Activated naive CD4-positive, alpha-beta T cell treated with anti-CD3 and anti-CD28 coated beads, Interleukin-2, amount 10 ng/mL, durations not matched to agents 7 days and 5 days (primary cell): ENCODE measurements around the gene IL5RA.
A peak's percentile ranks its signal among the peaks of the same experiment; 100 is the strongest.

ENCODE experiments used
- CTCF ChIA-PET: fragments of 350-600 bp; sonication (Branson Sonifier 250); formaldehyde crosslinking; loops from one replicate; lab custom pipeline; 2021; ENCODE audit warnings: antibody characterized with exemption; lab: Charles Lee
- DNase-seq: peaks from one replicate; pipeline ENCODE4 v3.0.0-alpha.2; 2020
- H3K27ac Mint-ChIP-seq: one replicate; pipeline ENCODE4 v1.8.0; 2021; ENCODE audit warnings: mild to moderate bottlenecking, moderate library complexity, mixed read lengths
- H3K27me3 Mint-ChIP-seq: one replicate; pipeline ENCODE4 v1.8.0; 2021; ENCODE audit warnings: mild to moderate bottlenecking, mixed read lengths
- H3K36me3 Mint-ChIP-seq: one replicate; pipeline ENCODE4 v1.8.0; 2021; ENCODE audit warnings: mixed read lengths
- H3K4me1 Mint-ChIP-seq: one replicate; pipeline ENCODE4 v1.8.0; 2021; ENCODE audit warnings: mixed read lengths
- H3K4me3 Mint-ChIP-seq: one replicate; pipeline ENCODE4 v1.8.0; 2021; ENCODE audit warnings: mild to moderate bottlenecking, moderate library complexity, mixed read lengths
- H3K9me3 Mint-ChIP-seq: one replicate; pipeline ENCODE4 v1.8.0; 2021; ENCODE audit warnings: mixed read lengths

IL5RA gene, protein sequence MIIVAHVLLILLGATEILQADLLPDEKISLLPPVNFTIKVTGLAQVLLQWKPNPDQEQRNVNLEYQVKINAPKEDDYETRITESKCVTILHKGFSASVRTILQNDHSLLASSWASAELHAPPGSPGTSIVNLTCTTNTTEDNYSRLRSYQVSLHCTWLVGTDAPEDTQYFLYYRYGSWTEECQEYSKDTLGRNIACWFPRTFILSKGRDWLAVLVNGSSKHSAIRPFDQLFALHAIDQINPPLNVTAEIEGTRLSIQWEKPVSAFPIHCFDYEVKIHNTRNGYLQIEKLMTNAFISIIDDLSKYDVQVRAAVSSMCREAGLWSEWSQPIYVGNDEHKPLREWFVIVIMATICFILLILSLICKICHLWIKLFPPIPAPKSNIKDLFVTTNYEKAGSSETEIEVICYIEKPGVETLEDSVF

DNA sequence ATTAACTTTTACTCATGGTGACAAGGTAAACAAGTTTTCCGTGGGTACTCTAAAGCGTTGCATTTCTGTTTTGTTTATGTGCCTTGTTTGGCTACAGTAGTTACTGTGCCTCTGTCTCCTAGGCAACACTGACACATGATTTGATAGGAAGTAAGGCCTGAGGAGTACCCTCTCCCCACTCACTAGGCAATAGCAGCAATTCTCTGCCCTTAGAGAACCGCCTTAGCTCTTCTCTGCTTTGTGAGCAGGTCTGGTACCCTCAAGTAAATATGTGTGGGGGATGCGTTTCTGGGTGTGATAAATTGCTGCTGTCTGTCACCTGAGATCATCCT, at the start of gene IL5RA:
Gene IL5RA, minus strand, starts transcription at position 76 of the 332 bp plus-strand sequence. CDS start 5,390 bp downstream, outside the sequence.
- H3K9me3 Mint-ChIP-seq: no peaks in the 10 kb centered on the region
- CTCF ChIA-PET: no interaction called here
- peaks cover 5% of the 10 kb centered on the region for H3K27me3 Mint-ChIP-seq
- H3K36me3 Mint-ChIP-seq: no peaks in the 10 kb centered on the region
- no peak within 1 kb of the TSS for H3K4me3 Mint-ChIP-seq
- H3K4me1 Mint-ChIP-seq: no peaks in the 10 kb centered on the region
- H3K27ac Mint-ChIP-seq: no peak within 1 kb of the TSS
- DNase-seq: no peak

DNA sequence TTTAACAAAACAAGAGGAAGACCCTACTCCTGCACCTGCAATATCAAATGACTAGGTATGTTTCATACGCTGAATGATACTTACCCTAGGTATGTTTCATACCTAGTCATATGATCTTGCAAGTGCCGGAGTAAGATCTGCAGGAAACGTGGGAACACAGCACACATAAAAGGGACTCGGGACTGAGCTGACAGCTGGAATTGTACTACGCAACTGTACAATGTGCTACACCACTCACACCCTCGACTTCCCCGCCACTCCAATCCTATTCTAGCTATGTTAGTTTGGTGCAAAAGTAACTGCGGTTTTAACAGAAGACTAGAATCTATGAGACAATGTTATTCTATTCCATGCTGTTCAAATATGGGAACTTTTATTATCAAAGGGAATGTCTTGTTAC, 47.3 kb upstream of the IL5RA start:
- no peaks in the 10 kb centered on the region for H3K27me3 Mint-ChIP-seq
- CTCF ChIA-PET: no interaction called here
- H3K4me1 Mint-ChIP-seq: no peaks in the 10 kb centered on the region
- peaks cover 61% of the 10 kb centered on the region for H3K36me3 Mint-ChIP-seq
- no peak overlapping the region for H3K4me3 Mint-ChIP-seq
- H3K9me3 Mint-ChIP-seq: no peaks in the 10 kb centered on the region
- H3K27ac Mint-ChIP-seq: no peak overlapping the region
- no peak for DNase-seq

DNA sequence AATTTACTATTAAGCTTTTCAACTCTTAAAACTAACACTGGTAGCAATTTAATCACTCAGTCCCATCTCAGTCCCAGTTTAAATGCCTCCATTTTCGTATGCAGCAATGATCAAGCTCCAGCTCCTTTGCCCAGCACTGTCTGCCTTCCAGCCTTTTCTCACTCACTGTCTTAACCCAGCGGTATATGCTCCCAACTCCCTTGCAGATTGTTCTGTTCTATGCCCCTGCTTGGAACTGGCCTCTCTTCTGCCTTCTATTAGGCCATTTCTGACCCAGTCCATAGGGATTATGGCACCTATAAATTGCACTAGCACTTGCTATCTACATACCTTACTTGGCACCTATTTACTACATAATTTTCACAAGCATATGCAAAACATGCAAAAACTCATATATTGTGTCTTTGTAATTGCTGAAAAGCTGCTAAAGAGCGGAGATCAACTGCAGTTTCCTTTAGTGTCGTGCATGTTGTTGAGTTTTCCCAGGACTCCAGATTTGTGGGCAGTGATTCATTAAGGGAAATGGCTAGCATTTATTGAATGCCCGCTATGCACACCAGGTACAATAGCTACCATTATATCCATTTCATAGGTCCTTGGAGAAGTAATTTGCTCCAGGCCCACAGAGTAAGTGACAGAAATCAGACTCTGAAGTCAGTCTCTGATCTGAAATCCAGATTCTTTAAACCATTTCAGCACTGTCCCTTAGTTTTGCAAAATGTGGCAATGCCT, 44.9 kb upstream of the IL5RA start:
- H3K4me1 Mint-ChIP-seq: no peaks in the 10 kb centered on the region
- H3K36me3 Mint-ChIP-seq: peaks cover 66% of the 10 kb centered on the region
- no peak for DNase-seq
- H3K9me3 Mint-ChIP-seq: no peaks in the 10 kb centered on the region
- no peaks in the 10 kb centered on the region for H3K27me3 Mint-ChIP-seq
- peak overlapping the region; percentile 67 for H3K27ac Mint-ChIP-seq
- H3K4me3 Mint-ChIP-seq: no peak overlapping the region
- CTCF ChIA-PET: interaction anchor here (1.2 kb wide), 1 partner anchor 10 kb away, joined by 3 read pairs; no protein-coding TSS in a partner anchor

DNA sequence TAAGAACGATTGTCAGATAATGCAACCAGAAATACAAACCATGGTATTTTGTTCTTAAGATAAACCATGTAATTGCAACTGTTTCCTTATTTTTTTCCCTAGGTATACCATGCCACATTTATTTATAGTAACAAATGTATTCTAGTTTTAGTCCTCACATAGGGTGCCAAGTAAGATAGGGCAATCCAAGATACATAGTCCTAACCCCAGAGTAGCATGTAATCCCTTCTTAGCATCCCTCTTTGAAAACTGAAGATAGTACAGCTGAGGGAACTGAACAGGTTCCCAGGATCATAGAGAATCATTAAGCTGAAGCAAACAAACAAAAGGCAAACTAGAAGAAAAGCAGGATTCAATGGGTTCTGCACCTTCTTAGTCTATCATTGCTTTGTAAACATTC, 41.3 kb upstream of the IL5RA start:
- peaks cover 58% of the 10 kb centered on the region for H3K36me3 Mint-ChIP-seq
- no peaks in the 10 kb centered on the region for H3K9me3 Mint-ChIP-seq

DNA sequence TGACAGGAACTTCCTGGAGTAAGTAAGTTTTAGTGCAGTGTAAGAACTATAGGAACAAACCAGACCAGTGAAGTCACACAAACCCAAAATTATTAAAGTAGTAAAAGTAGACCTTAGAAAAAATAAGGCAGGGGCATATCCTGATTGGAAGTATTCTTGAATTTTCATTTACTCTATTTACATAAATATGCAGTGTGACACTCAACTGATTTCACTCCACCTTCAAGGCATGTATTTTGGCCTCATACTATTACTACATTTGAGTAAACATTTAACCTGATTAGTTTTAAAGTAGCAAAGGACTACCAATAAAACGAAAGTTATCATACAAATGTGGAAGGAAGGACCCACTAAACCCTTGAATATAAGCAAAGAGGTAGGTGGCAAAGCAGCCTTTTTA, 39.4 kb upstream of the IL5RA start:
- Mint-ChIP-seq H3K27ac (no peak overlapping the region), H3K4me1 (no peaks in the 10 kb centered on the region), H3K9me3 (no peaks in the 10 kb centered on the region), H3K4me3 (no peak overlapping the region), H3K36me3 (peaks cover 63% of the 10 kb centered on the region), H3K27me3 (no peaks in the 10 kb centered on the region)
- no peak for DNase-seq
- CTCF ChIA-PET: interaction anchor here (0.9 kb wide), 1 partner anchor 8 kb away, joined by 4 read pairs; no protein-coding TSS in a partner anchor

More for the DNA sequence above, 41.3 kb upstream of the IL5RA start:
- H3K4me1 Mint-ChIP-seq: no peaks in the 10 kb centered on the region
- no peak overlapping the region for H3K4me3 Mint-ChIP-seq
- H3K27me3 Mint-ChIP-seq: no peaks in the 10 kb centered on the region
- H3K27ac Mint-ChIP-seq: no peak overlapping the region
- no peak for DNase-seq
- CTCF ChIA-PET: interaction anchor here (1.7 kb wide), 1 partner anchor 9 kb away, joined by 4 read pairs; no protein-coding TSS in a partner anchor

DNA sequence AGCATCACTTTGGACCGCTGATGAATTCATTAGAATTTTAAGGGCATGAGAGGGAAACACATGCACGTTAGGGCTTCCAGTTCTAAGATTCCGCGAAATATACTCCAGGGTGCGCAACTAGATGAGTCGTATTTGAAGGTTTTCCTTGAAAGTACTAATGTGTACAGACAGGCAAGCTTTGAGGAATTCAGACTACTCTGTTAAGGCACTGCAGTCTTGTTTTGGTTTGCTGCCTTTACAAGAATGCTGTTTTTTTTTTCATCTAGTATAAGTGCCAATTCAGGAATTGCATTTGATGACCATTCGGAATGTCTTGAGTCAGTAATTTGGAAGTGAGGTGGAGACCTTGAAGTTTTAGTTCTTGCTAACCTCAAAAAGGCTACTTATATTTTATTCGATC, 35.7 kb upstream of the IL5RA start:
- Mint-ChIP-seq H3K4me3 (no peak overlapping the region), H3K27ac (peak overlapping the region; percentile 52), H3K4me1 (no peaks in the 10 kb centered on the region), H3K36me3 (peaks cover 60% of the 10 kb centered on the region), H3K9me3 (no peaks in the 10 kb centered on the region), H3K27me3 (no peaks in the 10 kb centered on the region)
- CTCF ChIA-PET: no interaction called here
- no peak for DNase-seq

DNA sequence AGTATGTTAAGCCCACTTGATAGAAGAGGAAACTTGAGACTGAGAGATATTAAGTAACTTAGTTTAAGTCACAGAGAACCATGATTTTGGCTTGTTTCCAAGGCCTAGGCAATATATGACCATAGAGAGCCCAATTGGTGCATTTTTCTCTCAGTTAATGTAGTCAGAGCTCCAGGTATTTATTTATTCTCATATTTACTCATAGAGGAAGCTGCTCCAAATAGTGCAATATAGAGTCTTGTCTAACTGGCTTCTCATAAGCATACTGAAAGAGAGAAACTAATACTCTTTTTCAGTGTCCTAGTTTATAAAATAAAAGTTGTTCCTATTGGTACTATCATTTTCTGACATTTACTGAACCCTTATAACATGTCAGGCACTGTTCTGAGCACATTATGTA, 31.8 kb upstream of the IL5RA start:
- H3K27ac Mint-ChIP-seq: no peak overlapping the region
- H3K9me3 Mint-ChIP-seq: no peaks in the 10 kb centered on the region
- no peaks in the 10 kb centered on the region for H3K27me3 Mint-ChIP-seq
- no peak for DNase-seq
- no peak overlapping the region for H3K4me3 Mint-ChIP-seq
- no peaks in the 10 kb centered on the region for H3K4me1 Mint-ChIP-seq
- CTCF ChIA-PET: interaction anchor here (0.6 to 0.7 kb wide), 2 partner anchors 8 to 1327 kb away, joined by 3 to 4 read pairs; no protein-coding TSS in a partner anchor
- peaks cover 71% of the 10 kb centered on the region for H3K36me3 Mint-ChIP-seq

DNA sequence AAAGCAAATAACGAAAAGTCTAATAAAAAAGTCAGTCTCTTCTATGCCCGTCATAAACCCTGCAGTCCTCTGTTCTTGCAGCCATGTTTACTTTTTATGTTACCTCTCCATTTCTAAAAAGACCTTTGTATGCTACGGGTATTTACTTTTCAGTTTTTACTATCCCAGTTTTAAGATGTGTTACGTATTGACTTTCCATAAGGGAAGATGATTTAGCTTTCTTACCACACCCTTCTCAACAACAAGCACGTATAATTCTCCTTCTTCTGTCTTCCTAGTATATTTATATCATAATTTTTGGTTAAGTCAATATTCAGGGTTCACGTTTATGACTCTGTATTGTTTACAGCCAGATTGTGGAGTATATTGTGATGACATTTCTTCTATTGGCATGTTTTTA, 27.4 kb upstream of the IL5RA start:
- no peaks in the 10 kb centered on the region for H3K9me3 Mint-ChIP-seq
- CTCF ChIA-PET: no interaction called here
- H3K36me3 Mint-ChIP-seq: peaks cover 59% of the 10 kb centered on the region
- no peak overlapping the region for H3K4me3 Mint-ChIP-seq
- H3K27ac Mint-ChIP-seq: no peak overlapping the region
- no peaks in the 10 kb centered on the region for H3K27me3 Mint-ChIP-seq
- H3K4me1 Mint-ChIP-seq: peaks cover 26% of the 10 kb centered on the region
- no peak for DNase-seq

DNA sequence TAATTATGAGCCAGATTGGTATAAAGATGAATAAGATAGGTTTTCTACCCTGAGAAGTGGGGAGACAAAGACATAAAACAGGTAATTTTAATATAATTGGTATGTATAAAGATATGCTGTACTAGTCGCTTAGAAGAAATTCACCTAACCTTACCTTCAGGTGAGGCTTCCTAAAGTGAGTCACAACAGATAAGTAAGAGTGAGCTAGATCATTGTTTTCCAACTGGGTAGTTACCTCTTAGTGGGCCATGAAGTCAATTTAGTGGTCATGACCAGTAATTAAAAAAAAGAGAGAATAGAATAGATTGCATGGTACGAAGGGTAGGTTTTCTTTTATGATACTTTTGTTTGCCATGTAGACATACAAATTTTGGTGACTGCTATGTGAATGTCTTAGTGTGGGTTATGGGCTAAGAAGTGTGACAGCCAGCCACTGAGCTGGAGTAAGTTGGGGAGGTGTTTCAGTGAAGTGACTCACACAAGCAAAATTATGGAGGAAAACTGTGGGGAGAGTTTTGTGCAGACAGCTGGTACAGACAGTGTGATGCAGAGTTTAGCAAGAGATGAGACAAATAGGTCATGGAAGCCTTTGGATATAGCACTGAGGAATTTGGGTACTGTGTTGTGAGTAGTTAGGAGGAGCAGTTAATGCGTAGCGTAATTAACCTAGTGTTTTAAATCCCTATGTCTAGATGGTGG, 24.7 kb upstream of the IL5RA start:
- Mint-ChIP-seq H3K36me3 (peaks cover 54% of the 10 kb centered on the region), H3K27ac (peak overlapping the region; percentile 20), H3K4me3 (no peak overlapping the region), H3K9me3 (no peaks in the 10 kb centered on the region), H3K27me3 (no peaks in the 10 kb centered on the region), H3K4me1 (peaks cover 30% of the 10 kb centered on the region)
- DNase-seq: no peak
- CTCF ChIA-PET: interaction anchor here (0.6 kb wide), 1 partner anchor 65 kb away, joined by 3 read pairs; no protein-coding TSS in a partner anchor

DNA sequence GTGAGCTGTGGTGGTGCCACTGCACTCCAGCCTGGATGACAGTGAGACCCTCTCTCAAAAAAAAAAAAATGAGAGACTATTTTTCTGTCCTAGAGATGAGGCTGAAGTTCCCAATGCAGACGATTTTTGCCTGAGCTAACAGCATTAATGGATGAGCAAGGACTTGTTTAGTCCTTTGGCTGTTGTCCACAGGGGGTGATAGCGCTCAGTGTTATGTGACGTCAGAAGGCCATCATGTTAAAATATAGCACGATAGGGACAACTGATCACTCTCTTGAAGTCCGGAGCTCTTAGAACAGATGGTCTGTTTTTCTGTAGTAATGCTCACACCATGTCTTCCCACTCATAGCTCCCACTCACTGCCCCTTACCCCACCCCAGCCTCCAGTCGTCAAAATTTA, 23.3 kb upstream of the IL5RA start:
- H3K27me3 Mint-ChIP-seq: no peaks in the 10 kb centered on the region
- no peak overlapping the region for H3K27ac Mint-ChIP-seq
- no peak overlapping the region for H3K4me3 Mint-ChIP-seq
- CTCF ChIA-PET: interaction anchor here (1.0 kb wide), 1 partner anchor 13 kb away, joined by 3 read pairs; no protein-coding TSS in a partner anchor
- H3K36me3 Mint-ChIP-seq: peaks cover 57% of the 10 kb centered on the region
- H3K4me1 Mint-ChIP-seq: peaks cover 41% of the 10 kb centered on the region
- DNase-seq: no peak
- H3K9me3 Mint-ChIP-seq: no peaks in the 10 kb centered on the region

DNA sequence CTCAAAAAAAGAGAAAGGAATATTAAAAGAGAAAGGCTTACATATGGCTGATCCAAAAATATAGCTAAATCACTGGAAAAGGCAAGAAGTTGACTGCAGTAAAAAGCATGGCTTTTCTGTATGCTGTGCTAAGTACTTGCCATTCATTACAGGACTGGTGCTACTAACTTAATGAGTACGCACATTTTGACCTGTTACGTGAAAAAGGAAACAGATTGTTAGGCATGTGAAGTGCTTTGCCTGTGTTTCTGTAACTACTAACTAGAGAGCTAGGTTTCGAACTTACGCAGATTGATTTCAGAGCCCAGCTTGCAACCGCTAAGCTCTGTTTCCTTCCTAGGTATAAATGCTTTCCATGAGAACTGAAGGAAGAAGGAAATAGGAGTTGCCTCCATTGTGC, 19.4 kb upstream of the IL5RA start:
- peaks cover 46% of the 10 kb centered on the region for H3K36me3 Mint-ChIP-seq
- H3K4me3 Mint-ChIP-seq: no peak overlapping the region
- CTCF ChIA-PET: interaction anchor here (0.9 to 1.3 kb wide), 3 partner anchors 17 to 41 kb away, joined by 3 to 4 read pairs (median 4); no protein-coding TSS in a partner anchor
- H3K27ac Mint-ChIP-seq: no peak overlapping the region
- no peak for DNase-seq
- peaks cover 51% of the 10 kb centered on the region for H3K4me1 Mint-ChIP-seq
- no peaks in the 10 kb centered on the region for H3K9me3 Mint-ChIP-seq
- H3K27me3 Mint-ChIP-seq: no peaks in the 10 kb centered on the region

DNA sequence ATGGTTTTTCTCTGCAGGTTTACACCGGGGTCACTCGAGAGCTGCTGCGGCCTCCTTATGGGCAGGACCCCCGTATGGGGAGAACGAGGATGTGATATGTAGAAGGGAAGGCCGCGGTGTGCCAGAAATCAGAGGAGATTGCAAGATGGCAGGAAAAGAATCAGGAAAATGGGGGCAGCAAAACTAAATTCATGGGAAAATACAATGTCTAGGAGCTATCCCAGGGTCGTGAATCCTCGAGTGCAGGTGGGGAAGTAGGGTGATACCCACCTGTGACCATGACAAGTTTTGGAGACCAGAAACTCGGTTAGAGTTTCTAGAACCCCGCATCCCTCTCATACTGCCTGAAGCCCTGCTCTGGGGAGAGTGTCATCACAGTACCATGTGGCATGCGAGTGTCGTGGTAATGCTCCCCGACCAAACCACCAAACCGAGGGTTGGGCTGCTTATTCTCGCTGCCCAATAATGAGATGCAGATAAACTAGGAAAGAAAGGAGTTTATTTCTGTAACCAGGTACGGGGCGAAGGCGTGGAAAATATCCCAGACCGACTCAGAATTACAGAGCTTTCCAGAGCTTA, 17.3 kb upstream of the IL5RA start:
- CTCF ChIA-PET: interaction anchor here (1.5 kb wide), 1 partner anchor 44 kb away, joined by 3 read pairs; no protein-coding TSS in a partner anchor
- Mint-ChIP-seq H3K4me1 (peaks cover 38% of the 10 kb centered on the region), H3K4me3 (peak overlapping the region; percentile 86), H3K9me3 (no peaks in the 10 kb centered on the region), H3K27ac (peak overlapping the region; percentile 95), H3K27me3 (no peaks in the 10 kb centered on the region), H3K36me3 (peaks cover 35% of the 10 kb centered on the region)
- DNase-seq: peak; percentile 40

DNA sequence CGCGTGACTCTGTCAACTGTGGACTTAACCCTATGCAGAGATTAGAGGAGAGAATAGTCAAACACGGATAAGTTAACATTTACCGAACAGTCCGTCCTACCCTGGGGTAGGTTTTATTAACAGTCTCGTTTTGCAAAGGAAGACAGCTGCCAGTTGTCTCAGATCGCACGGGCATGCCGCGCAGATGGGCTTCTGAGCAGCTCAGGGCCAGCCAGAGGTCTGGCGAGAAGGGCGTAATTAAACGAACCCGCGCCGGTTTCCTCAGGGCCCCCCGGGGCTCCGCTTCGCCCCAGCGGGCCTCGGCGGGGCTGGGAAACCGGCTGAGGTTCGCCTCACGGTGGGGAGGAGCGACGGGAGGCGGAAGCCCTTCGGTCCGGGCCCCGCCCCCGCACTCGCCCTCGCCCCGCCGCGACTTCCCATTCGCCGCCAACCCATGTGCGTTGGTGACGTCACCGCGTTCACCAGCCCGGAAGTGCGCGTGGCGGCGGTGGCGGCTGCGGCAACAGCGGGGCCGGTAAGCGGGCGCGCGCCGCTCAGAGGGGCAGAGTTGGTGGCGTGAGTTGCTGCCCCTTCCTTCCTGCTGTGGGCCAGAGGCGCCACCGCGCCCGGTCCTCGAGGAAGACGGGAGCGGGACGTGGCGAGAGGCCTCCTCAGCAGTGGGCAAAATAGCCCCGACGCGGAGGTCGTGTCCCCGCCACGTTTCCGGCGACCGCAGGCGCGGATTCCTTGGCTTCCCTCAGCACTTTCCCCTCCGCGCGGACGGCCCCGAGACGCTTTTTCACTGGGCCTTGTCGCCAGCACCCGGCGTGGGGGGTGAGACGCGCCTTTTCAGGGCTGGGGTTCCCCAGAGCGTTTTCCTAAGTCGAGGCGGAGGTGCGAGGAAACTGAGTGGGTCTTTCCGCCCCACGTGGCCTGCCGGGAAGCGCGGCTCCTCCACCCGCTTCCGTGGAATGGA, 16.6 kb upstream of the IL5RA start, which contains the start of gene TRNT1:
Gene TRNT1, plus strand, starts transcription at position 464 of the 955 bp plus-strand sequence. CDS start 2,101 bp downstream, outside the sequence.
- CTCF ChIA-PET: interaction anchor here (1.5 kb wide), 1 partner anchor 45 kb away, joined by 3 read pairs; no protein-coding TSS in a partner anchor
- peak; percentile 96 for DNase-seq
- H3K27me3 Mint-ChIP-seq: no peaks in the 10 kb centered on the region
- H3K4me3 Mint-ChIP-seq: peak within 1 kb of the TSS; percentile 86
- H3K4me1 Mint-ChIP-seq: peaks cover 38% of the 10 kb centered on the region
- H3K9me3 Mint-ChIP-seq: no peaks in the 10 kb centered on the region
- peak within 1 kb of the TSS; percentile 95 for H3K27ac Mint-ChIP-seq
- peaks cover 35% of the 10 kb centered on the region for H3K36me3 Mint-ChIP-seq
